ENCODE measurements around the gene PDE9A.

- no peak for TF ChIP-seq CTCF (IDR thresholded peaks at IDR 0.05; ENCODE audit: borderline replicate concordance, extremely low read depth, low read length, poor library complexity, severe bottlenecking)
- no peak for TF ChIP-seq EZH2 (IDR thresholded peaks at IDR 0.05; ENCODE audit: borderline replicate concordance, low read depth, low read length, severe bottlenecking)
These were observed 48.5 kb downstream of the PDE9A start for GRCh38 chr21:42701706-42702456.

Data from DND-41 (cell line).